ENCODE data around the gene KLHL36.

KLHL36 gene

DNA sequence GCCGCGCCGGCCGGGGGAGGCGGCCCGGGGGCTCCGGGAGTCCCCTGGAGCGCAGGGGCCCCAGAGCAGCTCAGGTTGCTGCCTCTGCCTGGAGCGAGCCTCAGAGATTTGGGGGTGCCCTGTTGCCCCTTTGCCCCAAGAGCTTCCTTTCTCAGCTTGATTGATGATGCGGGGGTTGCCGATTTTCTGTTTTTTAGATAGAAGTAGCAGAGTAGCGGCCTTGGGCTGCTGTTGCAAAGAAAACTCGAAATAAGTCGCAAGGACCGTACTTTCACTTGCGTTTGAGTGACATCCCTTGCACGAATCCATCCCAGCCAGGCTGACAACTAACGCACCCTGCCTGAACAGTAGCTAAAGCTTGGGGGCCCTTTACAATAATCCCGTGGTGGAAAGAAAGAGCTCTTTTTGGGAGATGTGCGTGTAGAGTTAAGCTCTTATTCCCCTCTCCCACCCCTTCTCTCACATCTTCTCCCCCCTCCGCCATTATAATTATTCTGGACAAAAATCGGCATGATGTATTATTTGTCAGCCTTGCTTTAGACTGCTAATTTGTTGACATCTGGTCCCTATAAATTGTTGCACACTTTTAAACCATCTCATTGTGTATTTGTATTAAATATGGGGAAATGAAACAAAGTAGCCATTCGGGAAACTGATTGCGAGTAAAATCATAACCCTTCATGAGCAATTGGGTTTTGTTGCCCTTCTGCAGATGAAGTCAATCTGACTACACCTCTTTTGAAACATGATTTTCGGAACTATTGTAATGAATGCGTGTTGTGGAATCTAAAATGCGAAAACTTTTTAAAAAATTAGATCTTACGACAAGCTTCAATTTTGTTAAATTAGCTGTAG is 52.4 kb downstream of the KLHL36 start:
- no peak for TF ChIP-seq JUND (IDR thresholded peaks at IDR 0.05; ENCODE audit: low read depth)
- peak in 1 of 2 experiments; percentile 64 for DNase-seq (ENCODE audit: low read depth in 1 of 2, low spot score in 1 of 2)
- in situ Hi-C loops (cut with HindIII; ENCODE audit: low pct_unique_long_range_greater_than_20kb, low sequenced_read_pairs), result no loop called here

DNA sequence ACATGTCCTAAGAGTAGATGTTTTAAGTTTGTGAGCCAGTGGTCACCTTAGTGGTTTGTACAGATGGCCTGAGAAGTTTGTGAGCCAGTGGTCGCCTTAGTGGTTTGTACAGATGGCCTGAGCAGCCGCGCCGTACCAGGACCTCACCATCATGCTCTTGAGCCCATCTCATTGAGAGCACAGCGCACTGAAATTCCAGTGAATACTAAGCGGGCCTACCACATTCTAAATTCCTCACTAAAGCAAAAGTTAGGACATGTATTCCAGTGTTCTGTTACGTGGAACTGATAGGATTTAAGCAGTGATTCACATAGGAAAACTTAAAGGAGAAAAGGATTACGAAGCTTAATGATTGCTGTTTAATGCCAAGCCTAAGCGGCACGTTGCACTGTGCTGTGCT is 55.4 kb downstream of the KLHL36 start:
- in situ Hi-C loops (cut with HindIII; ENCODE audit: low pct_unique_long_range_greater_than_20kb, low sequenced_read_pairs), result no loop called here
- TF ChIP-seq JUND (IDR thresholded peaks at IDR 0.05; ENCODE audit: low read depth), result no peak
- no peak for DNase-seq (ENCODE audit: low read depth in 1 of 2, low spot score in 1 of 2)

DNA sequence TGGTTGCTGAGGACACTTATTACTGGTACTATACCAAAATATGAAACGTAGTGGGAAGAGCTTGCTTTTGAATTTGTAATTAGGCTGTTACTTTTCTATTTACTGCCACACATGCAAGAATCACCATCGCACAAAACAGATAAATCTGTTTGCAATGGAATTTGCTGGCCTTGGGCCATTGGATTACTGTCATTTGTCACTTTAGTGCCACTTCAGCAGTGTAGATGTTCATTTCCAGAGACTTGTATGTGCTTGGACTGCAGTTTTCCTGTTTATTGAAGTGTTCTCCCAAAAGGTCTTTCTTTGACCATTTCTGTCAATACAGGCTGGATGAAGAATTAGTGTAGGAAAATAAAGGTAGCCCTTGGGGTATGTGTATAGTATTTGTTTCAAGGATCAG is 55.9 kb downstream of the KLHL36 start:
- TF ChIP-seq JUND (IDR thresholded peaks at IDR 0.05; ENCODE audit: low read depth), result no peak
- DNase-seq (ENCODE audit: low read depth in 1 of 2, low spot score in 1 of 2), result no peak
- in situ Hi-C loops (cut with HindIII; ENCODE audit: low pct_unique_long_range_greater_than_20kb, low sequenced_read_pairs), result no loop called here

DNA sequence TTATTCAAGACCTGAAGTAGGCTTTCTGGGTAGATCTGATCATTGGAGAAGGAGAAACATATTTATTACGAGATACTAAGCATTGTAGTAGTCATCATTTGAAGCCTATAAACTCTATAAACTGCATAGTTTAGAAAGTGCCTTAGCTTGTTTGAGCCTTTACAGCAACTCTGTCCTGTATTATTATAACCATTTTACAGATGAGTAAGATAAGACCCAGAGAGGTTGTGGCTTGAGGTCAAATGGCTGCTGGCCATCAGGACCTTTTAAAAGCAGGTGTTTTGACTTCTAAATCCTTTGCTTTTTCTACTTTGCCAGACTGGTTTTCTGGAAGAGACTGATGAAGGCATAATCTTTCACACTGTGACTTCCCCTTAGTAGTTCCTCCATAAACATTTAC is 58.5 kb downstream of the KLHL36 start:
- in situ Hi-C loops (cut with HindIII; ENCODE audit: low pct_unique_long_range_greater_than_20kb, low sequenced_read_pairs), result no loop called here
- DNase-seq (ENCODE audit: low read depth in 1 of 2, low spot score in 1 of 2), result no peak
- no peak for TF ChIP-seq JUND (IDR thresholded peaks at IDR 0.05; ENCODE audit: low read depth)

DNA sequence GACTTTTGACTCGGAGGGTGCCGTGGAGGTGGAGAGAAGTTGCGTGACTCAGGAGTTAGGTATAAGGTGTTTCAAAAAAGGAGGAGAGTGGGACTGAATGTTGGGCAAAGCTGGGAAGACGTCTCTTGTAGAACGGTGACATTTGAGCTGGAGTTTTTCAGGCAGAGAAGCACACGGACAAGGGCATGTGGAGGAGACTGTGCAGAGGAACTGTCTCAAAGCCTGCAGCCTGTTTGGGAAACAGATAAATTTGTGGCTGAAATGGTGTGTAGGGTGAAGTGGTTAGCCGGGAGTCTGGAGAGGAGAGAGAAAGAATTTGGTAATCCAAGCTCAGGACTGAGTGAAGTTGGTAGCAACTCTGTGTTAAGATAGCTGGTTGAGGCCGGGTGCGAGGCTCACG is 61.3 kb downstream of the KLHL36 start:
- no peak for DNase-seq (ENCODE audit: low read depth in 1 of 2, low spot score in 1 of 2)
- TF ChIP-seq JUND (IDR thresholded peaks at IDR 0.05; ENCODE audit: low read depth), result no peak
- in situ Hi-C loops (cut with HindIII; ENCODE audit: low pct_unique_long_range_greater_than_20kb, low sequenced_read_pairs), result no loop called here

DNA sequence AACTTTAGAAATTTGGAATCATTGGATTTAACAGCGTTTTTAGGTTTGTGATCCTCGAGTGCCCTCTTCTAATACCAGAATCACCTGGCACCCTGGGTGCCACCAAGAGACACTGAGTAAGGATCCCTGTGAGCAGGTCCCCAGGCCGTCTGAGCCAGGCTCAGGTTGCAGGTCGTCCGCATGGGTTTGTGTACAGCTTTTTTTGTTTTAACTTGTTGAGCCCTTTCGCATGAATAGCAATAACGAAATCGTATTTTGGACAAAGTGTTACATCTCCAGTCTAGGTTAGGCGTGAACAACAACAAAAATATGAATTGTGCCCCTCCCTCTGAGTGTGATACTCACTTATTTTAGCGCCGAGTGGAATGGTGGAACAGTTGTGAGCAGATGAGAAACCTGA is 62.4 kb downstream of the KLHL36 start:
- in situ Hi-C loops (cut with HindIII; ENCODE audit: low pct_unique_long_range_greater_than_20kb, low sequenced_read_pairs), result no loop called here
- TF ChIP-seq JUND (IDR thresholded peaks at IDR 0.05; ENCODE audit: low read depth), result no peak
- DNase-seq (ENCODE audit: low read depth in 1 of 2, low spot score in 1 of 2), result no peak

Measured in T47D (cell line).